GM18519 (cell line): Measurements from ENCODE around the gene CCDC50.
A peak's percentile ranks its signal among the peaks of the same experiment; 100 is the strongest.

Experiments used
- ATAC-seq: cut with Tn5 transposase; IDR thresholded peaks from one replicate; pipeline ENCODE4 v1.9.1; 2021; ENCODE audit warnings: mild to moderate bottlenecking, moderate library complexity; ENCODE audit not compliant: unreplicated experiment, low FRiP score

Gene CCDC50

DNA sequence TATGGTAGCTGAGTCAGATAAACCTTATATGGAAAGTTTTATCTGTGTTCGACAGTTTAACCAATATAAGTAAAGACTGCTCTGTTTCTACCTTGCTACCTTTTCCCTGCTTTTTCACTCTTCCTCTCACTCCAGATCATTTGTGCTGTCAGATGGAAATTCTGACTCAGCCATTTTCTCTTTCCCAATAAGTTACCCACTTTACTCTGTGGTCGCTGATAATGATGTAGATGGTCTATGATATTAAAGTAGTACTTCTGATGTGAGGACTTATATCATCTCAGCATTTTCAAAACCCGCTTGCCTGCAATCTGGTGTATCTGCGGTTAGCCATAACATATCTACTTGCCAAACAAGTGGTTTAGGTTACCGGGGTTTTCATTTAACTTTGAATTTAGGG is 16.1 kb downstream of the CCDC50 start:
- ATAC-seq: no peak

DNA sequence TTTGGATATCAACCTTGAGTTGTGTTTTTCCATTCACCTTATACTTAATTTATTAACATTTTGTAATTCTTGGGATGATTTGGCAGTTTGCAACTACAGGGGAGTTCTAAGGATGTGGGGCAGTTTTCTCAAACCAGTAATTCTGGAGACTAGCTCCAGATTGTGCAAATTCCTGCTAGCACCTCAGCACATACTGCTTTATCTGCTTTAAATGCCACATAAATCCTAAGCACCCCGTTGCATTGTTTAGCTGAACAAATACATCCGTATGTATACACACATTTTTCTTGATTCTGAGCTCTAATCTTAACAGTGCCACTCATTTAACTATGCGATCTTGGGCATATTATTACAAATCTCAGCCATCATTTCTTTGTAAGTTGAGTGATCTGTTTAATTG is 18.0 kb downstream of the CCDC50 start:
- no peak for ATAC-seq

GRCh38 chr3:191348098-191348497 is 18.9 kb downstream of the CCDC50 start:
- ATAC-seq: no peak

- ATAC-seq: no peak
Measured at GRCh38 chr3:191350396-191351090, 21.3 kb downstream of the CCDC50 start.

DNA sequence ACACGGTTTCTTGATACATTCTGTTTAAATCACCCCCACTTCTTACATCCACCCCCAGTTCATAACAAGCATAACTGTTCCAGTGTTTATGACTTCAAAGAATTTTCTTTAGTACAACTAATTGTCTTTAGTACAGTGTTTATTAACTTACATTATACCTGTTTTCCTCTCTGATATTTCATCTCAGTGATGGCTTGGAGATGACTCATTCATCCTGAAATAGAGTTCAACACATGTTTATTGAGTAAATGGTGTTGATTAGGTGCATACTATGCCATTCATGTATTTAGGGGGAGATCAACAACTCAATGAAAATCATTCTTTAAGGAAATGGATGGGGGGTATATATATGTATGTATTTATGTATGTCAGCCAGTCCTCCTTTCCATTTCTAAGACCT is 22.8 kb downstream of the CCDC50 start:
- no peak for ATAC-seq

GRCh38 chr3:191353022-191353777 is 24.0 kb downstream of the CCDC50 start:
- no peak for ATAC-seq

GRCh38 chr3:191355406-191355805 is 26.2 kb downstream of the CCDC50 start:
- peak; percentile 84 for ATAC-seq

- ATAC-seq: no peak
Measured at GRCh38 chr3:191356631-191357439, 27.6 kb downstream of the CCDC50 start.

DNA sequence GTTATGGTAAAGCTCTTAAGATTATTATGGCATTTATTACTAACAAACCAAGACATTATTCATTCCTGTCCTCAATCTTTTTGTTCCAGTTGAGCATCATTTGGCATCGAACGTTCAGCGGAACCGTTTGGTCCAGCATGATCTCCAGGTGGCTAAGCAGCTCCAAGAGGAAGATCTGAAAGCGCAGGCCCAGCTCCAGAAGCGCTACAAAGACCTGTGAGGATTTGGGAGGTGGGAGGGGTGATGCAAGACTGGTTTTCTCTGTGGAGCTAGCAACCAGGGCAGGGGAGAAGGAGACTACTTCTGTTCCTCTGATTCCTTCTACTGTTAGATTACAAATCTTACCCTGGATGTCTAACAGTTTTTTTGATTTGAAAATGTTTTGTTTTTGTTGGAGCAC is 28.7 kb downstream of the CCDC50 start:
- no peak for ATAC-seq

- ATAC-seq: no peak
Measured at GRCh38 chr3:191358929-191359328, 29.7 kb downstream of the CCDC50 start.

- no peak for ATAC-seq
Measured at GRCh38 chr3:191360620-191361019, 31.4 kb downstream of the CCDC50 start.

GRCh38 chr3:191361456-191361855 is 32.3 kb downstream of the CCDC50 start:
- no peak for ATAC-seq

- ATAC-seq: no peak
Measured at GRCh38 chr3:191362037-191362436, 32.8 kb downstream of the CCDC50 start.

DNA sequence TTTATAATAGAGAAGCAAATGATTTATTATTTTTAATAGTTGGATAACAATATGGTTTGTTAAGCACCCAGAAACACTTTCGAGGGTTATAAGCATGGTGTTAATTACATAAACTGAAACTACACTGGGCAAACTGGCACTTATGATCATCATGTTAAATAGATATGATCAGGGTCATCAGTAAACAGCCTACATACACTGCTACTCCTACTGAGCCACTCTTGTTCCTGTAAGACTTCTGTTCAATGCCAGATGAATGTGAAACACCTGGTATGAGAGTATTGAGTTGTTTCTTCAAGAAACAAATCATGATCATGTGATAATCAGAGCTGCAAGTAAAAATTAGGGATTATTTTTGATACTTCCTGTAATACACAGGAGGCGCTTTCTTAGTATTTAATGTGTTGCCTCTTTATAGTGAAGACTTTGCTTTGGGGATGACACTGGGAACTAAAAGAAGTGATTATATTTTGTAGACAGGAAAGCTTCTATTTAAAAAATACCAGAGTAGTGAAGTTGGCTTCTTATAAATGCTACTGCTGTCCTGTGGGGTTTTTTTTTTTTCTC is 33.4 kb downstream of the CCDC50 start:
- ATAC-seq: no peak

DNA sequence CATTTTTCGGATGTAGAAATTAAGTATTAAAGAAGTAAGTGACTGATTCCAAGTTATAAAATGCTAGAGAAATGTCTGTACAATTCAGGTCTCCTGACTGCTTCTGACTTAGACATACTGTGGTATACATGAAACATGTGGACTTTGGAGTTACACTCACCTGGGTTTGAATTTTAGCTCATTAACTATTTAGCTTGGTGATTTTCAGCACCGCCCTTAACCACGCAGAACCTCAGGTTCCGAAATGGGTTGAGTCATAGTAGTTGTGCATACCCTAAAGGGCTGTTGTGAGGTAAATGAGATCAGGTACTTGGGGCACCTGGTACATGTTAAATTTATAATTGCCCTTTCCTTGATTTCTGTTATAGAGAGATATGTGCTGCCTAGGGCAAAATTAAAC is 34.0 kb downstream of the CCDC50 start:
- ATAC-seq: no peak

DNA sequence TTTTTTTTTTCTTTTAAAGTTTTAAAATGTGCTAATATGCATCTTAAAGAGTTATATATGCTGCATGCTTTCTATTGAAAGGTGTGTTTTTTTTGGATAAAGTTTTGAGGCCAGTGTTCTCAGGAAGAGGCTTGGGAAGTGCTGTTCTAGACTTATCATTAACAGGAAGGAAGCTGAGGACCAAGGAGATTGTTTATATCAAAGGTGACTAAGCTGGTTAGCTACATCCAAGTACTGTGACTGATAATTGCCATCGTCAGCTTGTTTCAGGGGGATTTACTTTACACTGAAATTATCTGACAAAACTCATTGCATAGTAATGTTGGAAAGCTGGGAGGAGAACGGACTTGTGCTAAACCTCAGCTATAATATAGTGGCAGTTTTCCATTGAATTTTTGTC is 37.5 kb downstream of the CCDC50 start:
- no peak for ATAC-seq

GRCh38 chr3:191368755-191369615 is 39.8 kb downstream of the CCDC50 start:
- no peak for ATAC-seq

GRCh38 chr3:191369616-191370010 is 40.4 kb downstream of the CCDC50 start:
- no peak for ATAC-seq

- ATAC-seq: no peak
Measured at GRCh38 chr3:191372122-191372521, 42.9 kb downstream of the CCDC50 start.

- no peak for ATAC-seq
Measured at GRCh38 chr3:191373327-191373726, 44.1 kb downstream of the CCDC50 start.
